Measurements from ENCODE around the gene CLRN1.

DNA sequence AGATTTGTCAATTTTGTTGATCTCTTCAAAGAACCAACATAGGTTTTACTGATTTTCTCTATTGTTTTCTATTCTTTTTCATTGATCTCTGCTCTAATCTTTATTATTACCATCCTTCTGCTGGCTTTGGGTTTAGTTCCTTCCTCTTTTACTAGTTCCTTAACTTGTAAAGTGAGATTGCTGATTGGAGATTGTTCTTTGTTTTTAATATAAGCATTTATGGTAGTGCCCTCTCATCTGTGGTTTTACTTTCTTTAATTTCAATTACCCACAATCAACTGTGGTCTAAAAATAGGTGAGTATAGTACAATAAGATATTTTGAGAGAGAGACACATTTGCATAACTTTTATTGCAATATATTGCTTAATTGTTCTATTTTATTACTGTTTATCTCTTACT lies 13.2 kb upstream of the CLRN1 start:
- TF ChIP-seq STAT1 (IDR thresholded peaks at IDR 0.05; ENCODE audit: unreplicated experiment) = no peak
- TF ChIP-seq, protein P1, sequence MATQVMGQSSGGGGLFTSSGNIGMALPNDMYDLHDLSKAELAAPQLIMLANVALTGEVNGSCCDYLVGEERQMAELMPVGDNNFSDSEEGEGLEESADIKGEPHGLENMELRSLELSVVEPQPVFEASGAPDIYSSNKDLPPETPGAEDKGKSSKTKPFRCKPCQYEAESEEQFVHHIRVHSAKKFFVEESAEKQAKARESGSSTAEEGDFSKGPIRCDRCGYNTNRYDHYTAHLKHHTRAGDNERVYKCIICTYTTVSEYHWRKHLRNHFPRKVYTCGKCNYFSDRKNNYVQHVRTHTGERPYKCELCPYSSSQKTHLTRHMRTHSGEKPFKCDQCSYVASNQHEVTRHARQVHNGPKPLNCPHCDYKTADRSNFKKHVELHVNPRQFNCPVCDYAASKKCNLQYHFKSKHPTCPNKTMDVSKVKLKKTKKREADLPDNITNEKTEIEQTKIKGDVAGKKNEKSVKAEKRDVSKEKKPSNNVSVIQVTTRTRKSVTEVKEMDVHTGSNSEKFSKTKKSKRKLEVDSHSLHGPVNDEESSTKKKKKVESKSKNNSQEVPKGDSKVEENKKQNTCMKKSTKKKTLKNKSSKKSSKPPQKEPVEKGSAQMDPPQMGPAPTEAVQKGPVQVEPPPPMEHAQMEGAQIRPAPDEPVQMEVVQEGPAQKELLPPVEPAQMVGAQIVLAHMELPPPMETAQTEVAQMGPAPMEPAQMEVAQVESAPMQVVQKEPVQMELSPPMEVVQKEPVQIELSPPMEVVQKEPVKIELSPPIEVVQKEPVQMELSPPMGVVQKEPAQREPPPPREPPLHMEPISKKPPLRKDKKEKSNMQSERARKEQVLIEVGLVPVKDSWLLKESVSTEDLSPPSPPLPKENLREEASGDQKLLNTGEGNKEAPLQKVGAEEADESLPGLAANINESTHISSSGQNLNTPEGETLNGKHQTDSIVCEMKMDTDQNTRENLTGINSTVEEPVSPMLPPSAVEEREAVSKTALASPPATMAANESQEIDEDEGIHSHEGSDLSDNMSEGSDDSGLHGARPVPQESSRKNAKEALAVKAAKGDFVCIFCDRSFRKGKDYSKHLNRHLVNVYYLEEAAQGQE (IDR thresholded peaks at IDR 0.05; ENCODE audit: unreplicated experiment) = no peak
- no peak for TF ChIP-seq POLR2AphosphoS5 (IDR thresholded peaks at IDR 0.05; ENCODE audit: low read depth)
- TF ChIP-seq JUNB (IDR thresholded peaks at IDR 0.05; ENCODE audit: unreplicated experiment) = no peak
- no peak for TF ChIP-seq CREB1 (CRISPR knock-in tag; IDR thresholded peaks at IDR 0.05; ENCODE audit: low read depth)
- no peak for TF ChIP-seq EZH2 (IDR thresholded peaks at IDR 0.05; ENCODE audit: low read depth, unreplicated experiment)
- TF ChIP-seq, protein P2, sequence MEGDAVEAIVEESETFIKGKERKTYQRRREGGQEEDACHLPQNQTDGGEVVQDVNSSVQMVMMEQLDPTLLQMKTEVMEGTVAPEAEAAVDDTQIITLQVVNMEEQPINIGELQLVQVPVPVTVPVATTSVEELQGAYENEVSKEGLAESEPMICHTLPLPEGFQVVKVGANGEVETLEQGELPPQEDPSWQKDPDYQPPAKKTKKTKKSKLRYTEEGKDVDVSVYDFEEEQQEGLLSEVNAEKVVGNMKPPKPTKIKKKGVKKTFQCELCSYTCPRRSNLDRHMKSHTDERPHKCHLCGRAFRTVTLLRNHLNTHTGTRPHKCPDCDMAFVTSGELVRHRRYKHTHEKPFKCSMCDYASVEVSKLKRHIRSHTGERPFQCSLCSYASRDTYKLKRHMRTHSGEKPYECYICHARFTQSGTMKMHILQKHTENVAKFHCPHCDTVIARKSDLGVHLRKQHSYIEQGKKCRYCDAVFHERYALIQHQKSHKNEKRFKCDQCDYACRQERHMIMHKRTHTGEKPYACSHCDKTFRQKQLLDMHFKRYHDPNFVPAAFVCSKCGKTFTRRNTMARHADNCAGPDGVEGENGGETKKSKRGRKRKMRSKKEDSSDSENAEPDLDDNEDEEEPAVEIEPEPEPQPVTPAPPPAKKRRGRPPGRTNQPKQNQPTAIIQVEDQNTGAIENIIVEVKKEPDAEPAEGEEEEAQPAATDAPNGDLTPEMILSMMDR (conservative IDR thresholded peaks at IDR 0.05; ENCODE audit: low read depth in 2 of 2) = no peak
